IPS DF 4.7 (cell line): ENCODE results near the gene FAM117A.
"Not testable (repeated sequence)": the region's sequence is repeated elsewhere in the genome, so short reads cannot be mapped to it uniquely, and the experiment has no call there.

Source experiments
- DNase-seq: peaks from one replicate; pipeline ENCODE4 v3.0.0-alpha.2; 2013; ENCODE audit warnings: low spot score; ENCODE audit errors: extremely low read depth

Gene FAM117A

GRCh38 chr17:49741009-49741691 lies 22.8 kb downstream of the FAM117A start:
- DNase-seq: no peak

- DNase-seq: no peak
Observed at GRCh38 chr17:49739641-49740271, 24.2 kb downstream of the FAM117A start.

GRCh38 chr17:49738456-49739163 lies 25.3 kb downstream of the FAM117A start:
- no peak for DNase-seq

GRCh38 chr17:49734515-49735490 lies 29.1 kb downstream of the FAM117A start:
- DNase-seq: no peak

GRCh38 chr17:49731435-49731831 lies 32.5 kb downstream of the FAM117A start:
- DNase-seq: no peak

- no peak for DNase-seq
Observed at GRCh38 chr17:49730785-49731434, 33.0 kb downstream of the FAM117A start.

- no peak for DNase-seq
Observed at GRCh38 chr17:49730078-49730784, 33.7 kb downstream of the FAM117A start.

GRCh38 chr17:49729069-49729468 lies 34.9 kb downstream of the FAM117A start:
- no peak for DNase-seq

- DNase-seq: no peak
Observed at GRCh38 chr17:49728425-49728824, 35.5 kb downstream of the FAM117A start.

- no peak for DNase-seq
Observed at GRCh38 chr17:49727380-49727779, 36.6 kb downstream of the FAM117A start.

GRCh38 chr17:49725452-49726130 lies 38.3 kb downstream of the FAM117A start:
- DNase-seq: no peak

- DNase-seq: not testable (repeated sequence)
Observed at GRCh38 chr17:49724552-49724951, 39.4 kb downstream of the FAM117A start.

- DNase-seq: no peak
Observed at GRCh38 chr17:49723423-49723822, 40.5 kb downstream of the FAM117A start.

GRCh38 chr17:49722066-49722465 lies 41.9 kb downstream of the FAM117A start:
- no peak for DNase-seq

GRCh38 chr17:49717371-49717861 lies 46.5 kb downstream of the FAM117A start:
- DNase-seq: no peak

- DNase-seq: no peak
Observed at GRCh38 chr17:49716668-49717364, 47.1 kb downstream of the FAM117A start.

- DNase-seq: no peak
Observed at GRCh38 chr17:49715717-49716279, 48.1 kb downstream of the FAM117A start.

GRCh38 chr17:49715216-49715615 lies 48.7 kb downstream of the FAM117A start:
- no peak for DNase-seq
